Upper lobe of left lung (tissue), 6 donors: ENCODE results near the gene PARP4. TPM values are rescaled to one million over a fixed set of nuclear protein-coding genes. Genes with fewer than 3 reads are reported as not detected.

Experiments used
- total RNA-seq, 6 donors: library from RNA; depleted of rRNA in 4 of 6; stranded (reverse); fragments of >200 nt in 4 of 6; gene quantifications; one replicate each; pipeline versions ENCODE4 v1.1.0 to v1.2.1, GENCODE V29; 2016 to 2021
- donor health status: DM: no; HTN: no; CAD: no; lungs with moderate emphysema.
- donor health status: DM: no; HTN: yes; CAD: no; lungs with severe emphysema.

The PARP4 gene
- total RNA-seq, 6 donors from 2014 or later: 63.7 to 89.1 (median 83.5) TPM

Other genes starting within 250 kb of the PARP4 start
- gene C1QTNF9, start 203.2 kb downstream of the PARP4 start, total RNA-seq: under 1 TPM in 2 of 6 donors, not detected in 4; 0.30 to 0.39 TPM
- gene ATP12A, start 167.6 kb upstream of the PARP4 start, total RNA-seq: 10 to 100 TPM in 1 of 6 donors, 1 to 10 TPM in 1, under 1 TPM in 3, not detected in 1; 0.22 to 10.0 (median 0.34) TPM